Endothelial cell (in vitro differentiated cells): ENCODE measurements around the gene NKIRAS1. TPM values are rescaled to one million over a fixed set of nuclear protein-coding genes. Genes with fewer than 3 reads are reported as not detected.

Source experiments
- DNase-seq: peaks from one replicate; pipeline ENCODE4 v3.0.0; 2021; ENCODE audit warnings: low spot score
- H3K27ac Mint-ChIP-seq: one replicate; pipeline ENCODE4 v1.8.0; 2021; ENCODE audit warnings: mixed read lengths, inconsistent platforms; ENCODE audit not compliant: unreplicated experiment
- H3K27me3 Mint-ChIP-seq: one replicate; pipeline ENCODE4 v1.8.0; 2021; ENCODE audit warnings: mild to moderate bottlenecking, moderate library complexity, mixed read lengths, inconsistent platforms; ENCODE audit not compliant: unreplicated experiment
- H3K36me3 Mint-ChIP-seq: one replicate; pipeline ENCODE4 v1.8.0; 2021; ENCODE audit warnings: mild to moderate bottlenecking, low read depth, mixed read lengths, inconsistent platforms; ENCODE audit not compliant: unreplicated experiment
- H3K4me1 Mint-ChIP-seq: one replicate; pipeline ENCODE4 v1.8.0; 2021; ENCODE audit warnings: mild to moderate bottlenecking, mixed read lengths, inconsistent platforms; ENCODE audit not compliant: unreplicated experiment
- H3K4me3 Mint-ChIP-seq: one replicate; pipeline ENCODE4 v1.8.0; 2021; ENCODE audit warnings: mild to moderate bottlenecking, mixed read lengths, inconsistent platforms; ENCODE audit not compliant: unreplicated experiment
- H3K9me3 Mint-ChIP-seq: one replicate; pipeline ENCODE4 v1.8.0; 2021; ENCODE audit warnings: mixed read lengths, inconsistent platforms; ENCODE audit not compliant: unreplicated experiment
- CTCF ChIP-seq: fragments of 200-600 bp; sonication (generic); IDR thresholded peaks from one replicate; pipeline ENCODE4 v1.5.0; 2021; ENCODE audit warnings: antibody characterized with exemption; ENCODE audit not compliant: unreplicated experiment
- total RNA-seq: library from RNA; stranded (reverse); fragmentation: NEBNext Ultra II Directional; extraction: Animal tissue kit (Norgen Biotek cat#: 25700); gene quantifications from one replicate; pipeline ENCODE4 v1.2.1, GENCODE V29; 2021; ENCODE audit not compliant: unreplicated experiment

The NKIRAS1 gene
- total RNA-seq, 1 donor from 2014 or later: 4.3 TPM

- H3K27ac Mint-ChIP-seq: no peak overlapping the region
- no peaks in the 10 kb centered on the region for H3K36me3 Mint-ChIP-seq
- no peak for TF ChIP-seq CTCF
- DNase-seq: no peak
- H3K4me3 Mint-ChIP-seq: no peak overlapping the region
- no peaks in the 10 kb centered on the region for H3K9me3 Mint-ChIP-seq
- H3K27me3 Mint-ChIP-seq: peaks cover 2% of the 10 kb centered on the region
- peaks cover 2% of the 10 kb centered on the region for H3K4me1 Mint-ChIP-seq
Observed at GRCh38 chr3:23934253-23934652, 17.5 kb upstream of the NKIRAS1 start.

GRCh38 chr3:23932571-23932970, 15.8 kb upstream of the NKIRAS1 start:
- H3K4me3 Mint-ChIP-seq: no peak overlapping the region
- no peak for TF ChIP-seq CTCF
- H3K4me1 Mint-ChIP-seq: peaks cover 2% of the 10 kb centered on the region
- no peaks in the 10 kb centered on the region for H3K36me3 Mint-ChIP-seq
- DNase-seq: no peak
- no peaks in the 10 kb centered on the region for H3K9me3 Mint-ChIP-seq
- H3K27me3 Mint-ChIP-seq: peaks cover 2% of the 10 kb centered on the region
- no peak overlapping the region for H3K27ac Mint-ChIP-seq

GRCh38 chr3:23931597-23931996, 14.8 kb upstream of the NKIRAS1 start:
- H3K4me1 Mint-ChIP-seq: no peaks in the 10 kb centered on the region
- H3K9me3 Mint-ChIP-seq: no peaks in the 10 kb centered on the region
- no peaks in the 10 kb centered on the region for H3K36me3 Mint-ChIP-seq
- no peak overlapping the region for H3K27ac Mint-ChIP-seq
- TF ChIP-seq CTCF: no peak
- no peak for DNase-seq
- peaks cover 2% of the 10 kb centered on the region for H3K27me3 Mint-ChIP-seq
- no peak overlapping the region for H3K4me3 Mint-ChIP-seq

- TF ChIP-seq CTCF: no peak
- H3K36me3 Mint-ChIP-seq: no peaks in the 10 kb centered on the region
- no peaks in the 10 kb centered on the region for H3K9me3 Mint-ChIP-seq
- peaks cover 2% of the 10 kb centered on the region for H3K27me3 Mint-ChIP-seq
- peaks cover 4% of the 10 kb centered on the region for H3K4me1 Mint-ChIP-seq
- H3K27ac Mint-ChIP-seq: no peak overlapping the region
- no peak overlapping the region for H3K4me3 Mint-ChIP-seq
- no peak for DNase-seq
Observed at GRCh38 chr3:23928524-23928923, 11.7 kb upstream of the NKIRAS1 start.

- DNase-seq: no peak
- H3K4me3 Mint-ChIP-seq: no peak overlapping the region
- peaks cover 2% of the 10 kb centered on the region for H3K27me3 Mint-ChIP-seq
- peaks cover 4% of the 10 kb centered on the region for H3K4me1 Mint-ChIP-seq
- H3K9me3 Mint-ChIP-seq: no peaks in the 10 kb centered on the region
- no peaks in the 10 kb centered on the region for H3K36me3 Mint-ChIP-seq
- no peak for TF ChIP-seq CTCF
- H3K27ac Mint-ChIP-seq: no peak overlapping the region
Observed at GRCh38 chr3:23926736-23927135, 9.9 kb upstream of the NKIRAS1 start.
